LNCAP (cell line): ENCODE results near the gene MYH3.

Experiments used
- TF ChIP-seq, protein P1 (sequence below): fragments of 450-650 bp; IDR thresholded peaks from 2 replicates; pipeline ENCODE4 v1.5.1; 2017; ENCODE audit warnings: mild to moderate bottlenecking

Gene MYH3

DNA sequence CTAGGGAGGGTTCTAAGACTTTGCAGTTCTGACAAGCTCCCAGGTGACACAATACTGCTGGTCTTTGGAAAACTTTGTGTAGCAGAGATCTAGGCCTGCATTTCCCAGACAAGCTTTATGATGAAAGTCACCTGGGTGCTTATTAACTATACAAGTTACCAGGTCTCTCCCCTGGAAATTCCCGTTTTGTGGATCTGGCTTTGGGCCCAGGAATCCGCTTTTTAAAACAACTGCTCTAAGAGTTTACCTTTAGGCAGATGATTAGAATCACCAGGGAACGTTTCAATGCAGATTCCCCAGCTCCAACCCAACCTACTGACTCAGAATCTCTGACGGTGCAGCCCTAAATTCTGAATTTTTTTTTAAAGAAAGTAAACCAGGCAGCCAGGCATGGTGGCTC, 36.3 kb downstream of the MYH3 start:
- TF ChIP-seq, protein P1, sequence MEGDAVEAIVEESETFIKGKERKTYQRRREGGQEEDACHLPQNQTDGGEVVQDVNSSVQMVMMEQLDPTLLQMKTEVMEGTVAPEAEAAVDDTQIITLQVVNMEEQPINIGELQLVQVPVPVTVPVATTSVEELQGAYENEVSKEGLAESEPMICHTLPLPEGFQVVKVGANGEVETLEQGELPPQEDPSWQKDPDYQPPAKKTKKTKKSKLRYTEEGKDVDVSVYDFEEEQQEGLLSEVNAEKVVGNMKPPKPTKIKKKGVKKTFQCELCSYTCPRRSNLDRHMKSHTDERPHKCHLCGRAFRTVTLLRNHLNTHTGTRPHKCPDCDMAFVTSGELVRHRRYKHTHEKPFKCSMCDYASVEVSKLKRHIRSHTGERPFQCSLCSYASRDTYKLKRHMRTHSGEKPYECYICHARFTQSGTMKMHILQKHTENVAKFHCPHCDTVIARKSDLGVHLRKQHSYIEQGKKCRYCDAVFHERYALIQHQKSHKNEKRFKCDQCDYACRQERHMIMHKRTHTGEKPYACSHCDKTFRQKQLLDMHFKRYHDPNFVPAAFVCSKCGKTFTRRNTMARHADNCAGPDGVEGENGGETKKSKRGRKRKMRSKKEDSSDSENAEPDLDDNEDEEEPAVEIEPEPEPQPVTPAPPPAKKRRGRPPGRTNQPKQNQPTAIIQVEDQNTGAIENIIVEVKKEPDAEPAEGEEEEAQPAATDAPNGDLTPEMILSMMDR: no peak

DNA sequence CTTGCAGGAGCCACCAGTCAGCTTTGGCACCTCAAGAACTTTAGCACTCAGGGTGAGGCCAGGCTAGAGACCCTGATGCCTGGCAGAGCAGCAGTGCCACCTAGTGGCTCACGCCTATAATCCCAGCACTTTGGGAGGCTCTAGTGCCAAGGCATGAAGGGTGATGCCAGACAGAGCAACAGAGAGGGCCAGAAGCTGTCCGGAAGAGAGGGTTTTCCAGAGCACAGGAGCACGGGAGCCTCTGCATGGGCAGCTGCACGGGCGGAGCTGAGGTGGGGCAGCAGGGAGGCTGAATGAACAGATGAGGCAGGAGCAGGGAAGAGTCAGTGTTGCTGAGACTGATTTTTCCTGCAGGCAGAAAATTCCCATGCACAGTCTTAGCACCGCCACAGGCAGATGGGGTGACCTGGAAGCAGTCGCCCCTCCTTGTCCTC, 38.9 kb downstream of the MYH3 start:
- TF ChIP-seq, protein P1: peak; percentile 92

DNA sequence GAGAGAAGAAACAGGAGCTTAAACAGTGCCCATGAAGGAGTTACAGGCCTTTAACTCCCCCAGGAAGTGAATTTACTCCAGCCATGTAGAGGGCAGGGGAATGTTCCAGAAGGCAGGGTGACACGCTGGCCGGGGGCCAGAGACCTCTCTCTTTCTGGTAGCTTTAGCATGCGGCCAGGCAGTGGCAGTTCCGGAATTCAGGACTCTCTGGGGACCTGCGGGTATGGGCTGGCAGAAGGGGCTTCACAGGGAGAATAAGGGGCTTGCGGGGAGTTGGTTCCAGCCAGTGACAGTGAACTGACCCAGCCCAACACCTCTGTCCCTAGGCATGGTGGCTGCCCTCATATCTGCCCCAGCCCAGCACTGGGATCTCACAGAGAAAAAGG, 40.0 kb downstream of the MYH3 start:
- TF ChIP-seq, protein P1: no peak

DNA sequence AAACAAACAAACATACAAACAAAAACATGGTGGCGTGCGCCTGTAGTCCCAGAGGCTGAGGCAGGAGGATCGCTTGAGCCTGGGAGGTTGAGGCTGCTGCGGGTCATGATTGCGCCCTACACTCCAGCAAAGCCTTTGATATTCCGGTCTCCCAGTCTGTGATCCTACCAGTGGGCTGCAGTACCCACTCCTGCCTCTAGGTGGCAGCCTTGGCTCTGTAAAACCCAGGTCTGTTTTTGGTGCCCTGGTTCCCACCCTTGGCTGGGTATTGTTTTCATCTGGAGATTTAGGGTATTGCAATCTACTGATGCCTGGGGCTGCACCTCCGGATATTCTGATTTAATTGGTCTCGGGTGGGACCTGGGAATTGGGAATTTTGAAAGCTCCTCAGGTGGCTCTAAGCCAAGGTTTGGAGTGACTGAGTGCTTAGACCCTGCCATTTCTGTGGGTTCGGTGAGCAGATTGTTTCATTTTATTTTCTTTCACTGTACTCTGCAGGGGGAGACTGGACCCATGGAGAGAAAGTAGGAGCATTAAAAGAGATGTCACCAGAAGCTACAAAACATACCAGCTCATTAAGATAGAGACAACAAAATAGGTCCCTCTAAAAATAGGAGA, 40.5 kb downstream of the MYH3 start:
- TF ChIP-seq, protein P1: peak; percentile 99

DNA sequence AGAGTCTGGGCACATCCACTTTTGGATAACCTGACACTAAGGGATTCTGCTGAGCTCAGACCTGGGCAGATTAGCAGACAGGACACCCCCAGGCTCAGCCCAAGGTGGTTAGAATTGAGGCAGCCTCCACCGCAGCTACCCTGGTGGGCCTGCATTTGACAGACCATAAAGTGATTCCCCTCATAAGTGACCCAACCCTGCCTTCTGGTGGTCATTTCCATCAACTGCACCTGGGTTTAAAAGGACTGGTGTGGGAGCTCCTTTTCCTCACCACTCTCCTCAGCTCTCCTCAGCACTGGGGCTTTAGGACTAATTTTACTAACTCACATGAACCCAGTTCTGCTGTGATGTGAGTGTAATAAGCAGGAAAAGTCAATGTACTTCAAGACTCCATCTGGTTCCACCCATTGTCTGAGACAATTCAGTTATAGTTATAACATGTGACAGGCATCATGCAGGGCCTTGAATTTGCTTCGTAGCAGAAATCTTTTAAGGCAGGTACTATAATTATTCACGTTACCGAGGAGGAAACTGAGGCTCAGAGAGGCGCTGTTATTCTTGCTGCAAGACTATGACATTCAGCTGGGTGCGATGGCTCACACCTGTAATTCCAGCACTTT, 42.5 kb downstream of the MYH3 start:
- TF ChIP-seq, protein P1: peak; percentile 83

DNA sequence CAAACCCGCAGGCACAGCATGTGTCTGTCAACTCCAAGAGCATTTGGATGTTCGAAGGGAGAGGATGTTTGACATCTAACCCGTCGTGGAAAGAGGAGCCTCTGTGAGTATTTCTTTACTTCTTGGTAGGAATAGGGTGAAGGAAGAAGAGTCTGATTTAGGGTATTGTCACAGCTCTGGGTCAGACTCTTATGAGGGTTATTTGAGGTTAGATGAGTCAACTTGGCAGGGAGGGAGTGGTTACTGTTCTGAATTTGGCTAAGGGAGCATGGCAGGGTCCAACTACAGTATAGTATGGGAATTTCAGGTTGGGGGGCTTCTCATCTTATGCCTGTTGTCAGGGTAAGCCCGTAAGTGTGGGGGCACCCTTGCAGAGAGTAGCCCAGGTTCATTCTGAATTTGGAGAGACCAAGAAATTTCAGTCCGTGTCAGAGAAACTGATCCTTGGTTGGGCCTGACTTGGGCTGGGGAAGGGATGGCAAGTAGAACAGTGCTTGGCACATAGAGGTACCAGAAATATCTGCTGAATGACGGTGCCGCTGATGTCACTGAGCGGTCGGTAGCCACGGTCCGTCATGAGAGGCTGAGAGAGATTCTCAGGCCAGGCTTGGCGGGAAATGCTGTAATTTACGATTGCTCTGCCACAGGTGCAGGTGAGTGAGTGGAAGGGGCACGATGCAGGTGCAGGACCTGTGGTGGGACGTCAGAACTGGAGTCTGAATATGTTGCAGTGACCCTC, 43.2 kb downstream of the MYH3 start:
- TF ChIP-seq, protein P1: no peak

DNA sequence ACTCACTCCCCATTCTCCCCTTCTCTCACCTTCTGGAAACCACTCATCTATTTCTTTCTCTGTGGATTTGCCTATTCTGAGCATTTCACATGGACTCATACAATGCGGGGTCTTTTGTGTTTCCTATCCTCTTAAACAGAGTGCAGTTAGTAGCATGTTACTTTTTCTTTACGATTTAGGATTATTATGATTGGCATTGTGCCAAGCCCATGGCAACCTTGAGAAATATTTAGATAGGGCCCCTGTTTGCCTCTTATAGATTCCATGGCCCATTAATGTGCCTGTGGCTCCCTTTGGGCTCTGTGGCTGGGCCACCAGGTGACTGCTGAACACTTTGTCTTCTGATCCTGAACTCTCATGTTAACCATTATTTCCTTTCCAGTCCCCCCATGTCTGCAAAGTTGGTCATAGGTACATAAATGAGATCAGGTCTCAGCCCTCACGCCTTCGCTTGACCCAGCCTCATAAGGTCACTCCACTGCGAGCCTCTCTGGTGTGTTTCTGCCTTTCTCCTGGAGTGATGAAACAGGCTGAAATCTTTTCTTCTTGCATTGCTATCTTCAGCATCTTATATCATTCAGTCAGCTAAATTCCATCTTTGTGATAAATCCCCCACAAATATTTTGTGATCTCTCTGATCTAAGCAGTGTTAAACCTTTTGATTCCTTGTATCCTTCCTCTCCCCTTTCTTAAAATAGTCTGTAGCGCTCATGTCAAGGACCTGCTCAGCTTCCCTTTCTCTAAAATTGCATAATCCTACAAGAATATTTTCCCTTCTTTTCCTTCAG, 44.0 kb downstream of the MYH3 start:
- TF ChIP-seq, protein P1: no peak
